HG03354 (cell line): ENCODE data around the gene RYR2.
A peak's percentile ranks its signal among the peaks of the same experiment; 100 is the strongest.

Experiments used
- ATAC-seq: cut with Tn5 transposase; IDR thresholded peaks from one replicate; pipeline ENCODE4 v1.9.1; 2021; ENCODE audit warnings: mild to moderate bottlenecking; ENCODE audit not compliant: unreplicated experiment, poor library complexity, severe bottlenecking

RYR2 gene

GRCh38 chr1:237478082-237478481, 436.1 kb downstream of the RYR2 start:
- ATAC-seq, result no peak

DNA sequence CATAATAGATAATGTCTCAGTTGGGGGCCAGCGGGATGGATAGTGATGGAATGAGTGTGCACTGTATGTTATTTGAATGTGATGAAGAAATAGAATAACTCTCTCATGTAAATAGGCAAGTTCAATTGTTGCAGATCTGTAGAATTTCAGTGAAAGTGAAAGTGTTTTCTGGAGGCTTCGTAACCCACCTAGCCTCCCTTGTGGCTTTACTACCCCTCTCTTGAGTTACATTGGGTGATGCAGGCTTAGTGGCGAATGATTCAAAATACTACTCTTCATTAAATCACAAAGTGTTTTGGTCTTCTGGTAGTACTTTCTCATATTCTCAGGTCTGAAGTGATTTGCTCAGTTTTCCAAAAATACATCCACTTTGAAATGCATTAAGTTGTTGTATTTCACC, 436.9 kb downstream of the RYR2 start:
- no peak for ATAC-seq

DNA sequence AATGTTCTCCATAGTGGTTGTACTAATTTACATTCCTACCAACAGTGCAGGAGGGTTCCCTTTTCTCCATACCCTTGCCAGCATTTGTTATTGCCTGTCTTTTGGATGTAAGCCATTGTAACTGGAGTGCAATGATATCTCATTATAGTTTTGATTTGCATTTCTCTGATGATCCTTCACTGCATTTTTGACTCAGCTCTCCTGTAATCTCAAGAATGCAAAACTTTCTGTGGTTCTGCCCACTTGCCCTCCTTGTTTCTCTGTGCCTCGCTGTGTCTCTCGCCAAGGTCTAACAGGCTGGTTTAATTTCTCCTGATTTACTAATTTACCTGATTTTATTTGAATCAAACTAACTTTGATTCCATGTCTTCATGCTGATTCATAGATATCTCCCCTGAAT, 440.8 kb downstream of the RYR2 start:
- ATAC-seq, result no peak

GRCh38 chr1:237492359-237492758, 450.4 kb downstream of the RYR2 start:
- peak; percentile 83 for ATAC-seq

- no peak for ATAC-seq
Observed at GRCh38 chr1:237500566-237500965, 458.6 kb downstream of the RYR2 start.

- ATAC-seq, result no peak
Observed at GRCh38 chr1:237503292-237503691, 461.3 kb downstream of the RYR2 start.

DNA sequence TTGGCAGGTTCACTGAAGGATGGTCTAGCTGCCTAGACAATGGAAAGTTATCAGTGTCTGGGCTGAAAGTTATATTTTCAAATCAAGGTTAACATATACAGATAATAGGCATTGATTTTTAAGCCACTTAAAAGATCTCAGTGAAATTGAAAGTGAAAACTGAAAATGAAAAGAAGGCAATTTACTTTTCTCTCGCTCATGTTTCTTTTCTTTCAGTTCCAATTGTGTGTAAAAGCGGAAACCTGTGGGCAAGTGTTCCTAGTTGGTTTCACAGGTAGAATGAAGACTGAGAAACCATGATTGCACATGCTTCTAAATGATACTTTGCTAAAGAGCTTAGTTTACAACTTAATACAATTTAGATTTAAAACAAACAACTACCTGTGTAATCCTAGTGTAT, 465.0 kb downstream of the RYR2 start:
- ATAC-seq, result peak; percentile 88

GRCh38 chr1:237509748-237510147, 467.8 kb downstream of the RYR2 start:
- ATAC-seq, result no peak

- ATAC-seq, result no peak
Observed at GRCh38 chr1:237525102-237525501, 483.1 kb downstream of the RYR2 start.

GRCh38 chr1:237527761-237528160, 485.8 kb downstream of the RYR2 start:
- ATAC-seq, result no peak

DNA sequence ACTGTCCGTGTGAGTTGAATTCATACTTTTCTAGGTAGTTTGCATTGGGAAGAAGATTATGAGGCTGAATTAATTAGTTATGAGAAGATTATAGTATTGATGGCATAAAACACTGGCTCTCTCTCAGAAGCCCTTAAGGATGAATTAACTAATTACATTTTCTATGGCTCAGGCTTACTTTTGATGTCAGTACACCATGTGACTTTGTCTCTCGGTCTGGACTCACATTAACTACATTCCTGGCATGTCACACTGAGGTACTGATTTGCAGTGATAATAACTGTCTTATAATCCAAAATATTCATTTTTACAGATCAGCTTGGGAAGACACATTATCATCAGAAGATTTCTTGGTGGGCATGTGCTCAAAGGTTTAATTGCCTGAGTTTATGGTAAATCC, 486.6 kb downstream of the RYR2 start:
- no peak for ATAC-seq

- no peak for ATAC-seq
Observed at GRCh38 chr1:237539055-237539454, 497.1 kb downstream of the RYR2 start.

- no peak for ATAC-seq
Observed at GRCh38 chr1:237542525-237543418, 500.8 kb downstream of the RYR2 start.

DNA sequence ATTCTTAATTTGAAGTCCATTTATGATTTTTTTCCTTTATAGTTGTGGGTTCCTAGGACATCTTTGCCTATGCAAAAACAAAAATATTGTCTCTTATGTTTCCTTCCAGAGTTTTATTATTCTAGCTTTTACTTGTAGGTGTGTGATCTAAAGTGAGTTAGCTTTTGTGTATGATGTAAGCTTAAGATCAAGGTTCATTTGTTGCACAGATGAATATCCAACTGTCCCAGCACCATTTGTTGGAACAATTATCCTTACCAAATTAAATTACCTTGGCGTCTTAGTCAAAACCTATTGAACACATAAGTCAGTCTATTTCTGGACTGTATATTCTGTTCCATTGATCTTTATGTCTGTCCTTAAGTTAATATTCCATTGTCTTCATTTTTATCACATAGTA, 511.1 kb downstream of the RYR2 start:
- ATAC-seq, result no peak

DNA sequence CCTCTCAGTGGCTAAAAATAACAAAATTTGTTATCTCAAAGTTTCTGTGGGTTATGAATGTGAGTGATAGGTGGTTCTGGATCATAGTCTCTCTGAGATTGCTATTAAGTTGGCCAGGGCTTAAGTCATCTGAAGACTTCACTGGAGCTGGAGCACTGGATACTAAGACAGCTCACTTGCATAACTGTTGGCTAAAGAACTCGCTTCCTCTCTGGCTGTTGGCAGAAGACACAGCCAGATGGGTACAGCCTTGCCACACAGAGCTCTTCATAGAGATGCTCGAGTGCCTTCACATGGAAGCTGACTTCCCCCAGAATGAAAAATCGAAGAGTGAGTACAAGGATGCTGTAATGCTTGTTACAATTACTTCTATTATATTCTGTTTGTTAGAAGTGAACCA, 514.9 kb downstream of the RYR2 start:
- ATAC-seq, result no peak

DNA sequence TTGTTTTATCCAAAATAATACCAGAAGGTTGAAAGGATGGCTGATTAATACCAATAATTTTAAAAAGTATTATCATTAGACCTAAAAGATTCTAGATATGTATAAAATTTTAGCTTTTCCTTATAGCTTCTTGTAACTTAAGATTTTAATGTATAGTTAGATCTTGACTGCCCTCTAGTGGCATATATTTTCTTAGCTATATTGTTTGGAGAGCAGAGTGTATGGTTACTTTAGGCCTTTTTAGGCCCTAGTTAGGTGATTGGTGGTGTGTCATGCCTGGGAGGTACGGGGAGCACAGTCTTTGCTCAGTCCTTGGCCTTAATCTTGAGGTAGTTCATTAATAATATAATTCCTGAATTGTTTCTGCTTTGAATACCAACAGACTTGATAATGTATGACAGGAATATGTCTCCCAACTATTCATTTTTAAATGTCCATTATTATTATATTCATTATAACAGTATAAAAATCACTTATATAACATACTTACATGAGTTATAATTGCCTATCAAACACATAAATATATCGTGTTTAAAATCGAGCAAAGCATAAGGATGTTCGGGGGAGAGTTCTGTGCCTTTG, 520.3 kb downstream of the RYR2 start:
- peak; percentile 91 for ATAC-seq

DNA sequence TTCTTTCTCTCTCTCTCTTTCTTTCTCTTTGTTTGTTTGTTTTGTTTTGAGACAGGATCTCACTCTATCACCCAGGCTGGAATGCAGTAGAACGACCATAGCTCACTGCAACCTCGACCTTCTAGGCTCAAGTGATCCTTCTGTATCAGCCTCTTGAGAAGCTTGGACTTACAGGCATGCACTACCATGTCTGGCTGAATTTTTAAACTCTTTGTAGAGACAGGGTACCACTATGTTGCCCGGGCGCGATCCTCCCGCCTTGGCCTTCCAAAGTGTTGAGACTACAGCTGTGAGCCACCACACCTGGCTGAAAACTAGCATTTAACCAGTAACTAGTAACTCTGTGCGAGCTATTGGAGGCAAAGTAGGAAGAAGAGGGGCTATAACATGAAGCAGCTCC, 523.3 kb downstream of the RYR2 start:
- no peak for ATAC-seq

DNA sequence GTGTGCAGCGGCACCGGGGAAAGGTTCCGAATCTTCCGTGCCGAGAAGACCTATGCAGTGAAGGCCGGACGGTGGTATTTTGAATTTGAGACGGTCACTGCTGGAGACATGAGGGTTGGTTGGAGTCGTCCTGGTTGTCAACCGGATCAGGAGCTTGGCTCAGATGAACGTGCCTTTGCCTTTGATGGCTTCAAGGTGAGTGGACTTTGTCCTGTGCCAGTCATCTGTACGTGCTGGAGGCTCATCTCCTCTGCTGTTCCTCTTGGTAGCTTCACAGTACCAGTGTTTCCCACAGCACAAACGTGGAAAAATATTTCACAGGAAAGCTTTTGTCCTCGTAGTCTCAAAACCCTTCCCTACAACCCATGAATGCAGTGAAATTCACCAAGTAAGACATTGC, 524.6 kb downstream of the RYR2 start:
- ATAC-seq, result no peak

DNA sequence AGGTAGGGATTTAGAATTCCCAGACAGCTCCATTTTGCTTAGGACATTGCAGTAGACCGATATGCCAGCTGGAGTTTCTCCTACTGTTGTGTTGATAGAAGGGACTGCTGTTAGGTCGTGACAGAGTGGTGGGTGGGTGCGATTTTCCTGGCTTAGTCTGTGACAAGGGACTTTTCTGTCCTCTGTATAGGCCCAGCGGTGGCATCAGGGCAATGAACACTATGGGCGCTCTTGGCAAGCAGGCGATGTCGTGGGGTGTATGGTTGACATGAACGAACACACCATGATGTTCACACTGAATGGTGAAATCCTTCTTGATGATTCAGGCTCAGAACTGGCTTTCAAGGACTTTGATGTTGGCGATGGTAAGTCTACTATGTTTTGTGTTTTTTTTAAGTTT, 527.0 kb downstream of the RYR2 start:
- no peak for ATAC-seq

GRCh38 chr1:237570530-237570929, 528.5 kb downstream of the RYR2 start:
- peak; percentile 53 for ATAC-seq

GRCh38 chr1:237574536-237574935, 532.6 kb downstream of the RYR2 start:
- ATAC-seq, result no peak
